ENCODE measurements around the gene HOXD9. TPM values are rescaled to one million over a fixed set of nuclear protein-coding genes. Genes with fewer than 3 reads are reported as not detected.

HOXD9 gene
- total RNA-seq, 1 experiment from 2014 or later: not detected

GRCh38 chr2:176103742-176104315, 18.7 kb upstream of the HOXD9 start:
- Histone ChIP-seq H2BK15ac (ENCODE audit: low read depth, low read length) (no peak overlapping the region), H2AK5ac (ENCODE audit: insufficient read length, low read length) (no peak overlapping the region), H3K9ac (ENCODE audit: extremely low read depth, insufficient read length, low read length) (no peak overlapping the region), H4K8ac (replicated peaks; ENCODE audit: insufficient read length, low read depth, low read length) (no peak overlapping the region), H4K20me1 (ENCODE audit: control insufficient read depth, insufficient read depth, insufficient read length) (no peaks in the 10 kb centered on the region), H3K79me1 (ENCODE audit: insufficient read depth, low read depth, low read length, poor library complexity, severe bottlenecking) (no peaks in the 10 kb centered on the region), H4K91ac (ENCODE audit: insufficient read length, low read depth, low read length) (no peak overlapping the region), H3K27me3 (ENCODE audit: insufficient read depth, low read length) (peaks cover 93% of the 10 kb centered on the region), H3K56ac (ENCODE audit: insufficient read length, low read depth, low read length) (no peak overlapping the region), H3K9me3 (ENCODE audit: control insufficient read depth, low read depth, low read length) (no peaks in the 10 kb centered on the region), H3K23ac (ENCODE audit: insufficient read length, low read depth, low read length) (no peak overlapping the region), H2BK20ac (ENCODE audit: low read depth, low read length, poor library complexity, severe bottlenecking) (no peak overlapping the region), H3K18ac (ENCODE audit: insufficient read length, low read depth, low read length) (no peak overlapping the region), H3K23me2 (ENCODE audit: insufficient read length, low read depth, low read length, poor library complexity, severe bottlenecking) (no peaks in the 10 kb centered on the region), H3K27ac (ENCODE audit: insufficient read length, low read depth, low read length) (no peak overlapping the region), H3T11ph (ENCODE audit: low read length) (no peak overlapping the region), H2AFZ (ENCODE audit: low read length) (no peak overlapping the region), H3K4ac (ENCODE audit: low read depth, low read length) (no peak overlapping the region), H2BK12ac (ENCODE audit: insufficient read length, low read depth, low read length) (no peak overlapping the region), H3K79me2 (ENCODE audit: insufficient read depth, low read length) (no peaks in the 10 kb centered on the region), H3K14ac (ENCODE audit: insufficient read depth, low read length) (no peak overlapping the region), H4K5ac (ENCODE audit: insufficient read length, low read depth, low read length) (no peak overlapping the region), H2BK120ac (ENCODE audit: low read depth, low read length, poor library complexity, severe bottlenecking) (no peak overlapping the region), H3K4me1 (ENCODE audit: insufficient read depth, low read length) (no peaks in the 10 kb centered on the region), H3K4me2 (ENCODE audit: insufficient read depth, insufficient read length, low read length) (no peak overlapping the region), H2BK5ac (ENCODE audit: insufficient read length, low read length) (no peak overlapping the region)
- no peak for TF ChIP-seq CTCF (conservative IDR thresholded peaks at IDR 0.05)
- no CpG with 5 or more reads among the region's 17 CpGs for WGBS (ENCODE audit: extremely low coverage, insufficient read length, low lambda C conversion rate)
- Mint-ChIP-seq H3K9me3 (peaks cover 5 to 15% of the 10 kb centered on the region in 2 experiments; a peak in 4 of 5 replicates), H3K4me3 (peak overlapping the region in 1 of 2 experiments; percentile 75; a peak in 1 of 5 replicates), H3K27ac (no peak overlapping the region), H3K36me3 (ENCODE audit: insufficient read depth in 1 of 3, low read depth in 3 of 3) (no peaks in the 10 kb centered on the region; a peak in 2 of 7 replicates), H3K4me1 (peaks cover 19 to 39% of the 10 kb centered on the region in 2 experiments), H3K27me3 (ENCODE audit: low read depth) (peaks cover 96% of the 10 kb centered on the region)
- peak; percentile 44 for DNase-seq

All from H9 (cell line).